B cell (primary cell): ENCODE results near the gene STAT1. TPM values are rescaled to one million over a fixed set of nuclear protein-coding genes. Genes with fewer than 3 reads are reported as not detected.
"Not testable (repeated sequence)": the region's sequence is repeated elsewhere in the genome, so short reads cannot be mapped to it uniquely, and the experiment has no call there.

ENCODE experiments used
- ATAC-seq: fragments of 200-7000 bp; cut with Tn5 transposase; one replicate; pipeline ENCODE4 v1.10.0; 2021; ENCODE audit warnings: low read depth, mild to moderate bottlenecking, moderate number of reproducible peaks, moderate library complexity
- CTCF ChIA-PET: fragments of 350-600 bp; sonication (Branson Sonifier 250); formaldehyde crosslinking; loops from one replicate; lab custom pipeline; 2021; ENCODE audit warnings: antibody characterized with exemption, inconsistent platforms; lab: Charles Lee
- POLR2A ChIA-PET: fragments of 350-600 bp; sonication (Branson Sonifier 250); formaldehyde crosslinking; loops from one replicate; lab custom pipeline; 2021; ENCODE audit warnings: antibody characterized with exemption; lab: Charles Lee
- DNase-seq: peaks from one replicate; pipeline ENCODE4 v3.0.0; 2013
- H2AFZ ChIP-seq: 2 replicates; pipeline ENCODE4 v1.6.1; 2012; ENCODE audit warnings: mild to moderate bottlenecking, low read depth, low read length; ENCODE audit not compliant: insufficient read depth, poor library complexity, severe bottlenecking
- H3K27ac ChIP-seq, 2 donors: 1 replicate in 1 of 2; 2 replicates in 1 of 2; pipeline ENCODE4 v1.5.1; 2012 to 2013; ENCODE audit warnings: low read length in 2 of 2, mild to moderate bottlenecking in 2 of 2, moderate library complexity in 1 of 2
- H3K27me3 ChIP-seq, 4 experiments: fragments of 200-600 bp in 1 of 4; sonication (generic) in 1 of 4; replicated peaks in 1 of 4; 1 replicate in 2 of 4; 2 replicates in 2 of 4; pipeline versions ENCODE4 v1.6.1 to v1.7.0; 2013 to 2016; ENCODE audit warnings: low read length in 3 of 4, mild to moderate bottlenecking in 2 of 4, mixed read lengths in 1 of 4, moderate library complexity in 1 of 4; ENCODE audit not compliant: insufficient read depth in 4 of 4, control insufficient read depth in 3 of 4; ENCODE audit errors: control extremely low read depth in 1 of 4
- H3K36me3 ChIP-seq, 2 experiments: replicated peaks in 1 of 2; 1 replicate in 1 of 2; 2 replicates in 1 of 2; pipeline versions ENCODE4 v1.6.1 to v1.7.1; 2013; ENCODE audit warnings: low read length in 1 of 2; ENCODE audit not compliant: insufficient read depth in 2 of 2, control insufficient read depth in 1 of 2; ENCODE audit errors: control extremely low read depth in 1 of 2, extremely low read depth in 1 of 2
- H3K4me1 ChIP-seq, 2 donors: fragments of 200-600 bp in 1 of 2; sonication (generic) in 1 of 2; 1 replicate in 1 of 2; 2 replicates in 1 of 2; pipeline versions ENCODE4 v1.5.1 to v1.6.1; 2013 to 2017; ENCODE audit warnings: low read length in 2 of 2; ENCODE audit not compliant: control insufficient read depth in 2 of 2, insufficient read depth in 2 of 2
- H3K4me2 ChIP-seq: replicated peaks from 2 replicates; pipeline ENCODE3; 2012; ENCODE audit warnings: mild to moderate bottlenecking, low read depth, low read length; ENCODE audit not compliant: poor library complexity, severe bottlenecking
- H3K4me3 ChIP-seq, 5 experiments: fragments of 200-600 bp in 1 of 5; sonication (generic) in 1 of 5; 1 replicate in 3 of 5; 2 replicates in 2 of 5; pipeline versions ENCODE4 v1.5.1 to v1.7.0; 2011 to 2016; ENCODE audit warnings: low read length in 4 of 5, mild to moderate bottlenecking in 4 of 5, low read depth in 2 of 5, control low read depth in 1 of 5, moderate library complexity in 1 of 5; ENCODE audit not compliant: insufficient read depth in 1 of 5; ENCODE audit errors: control extremely low read depth in 1 of 5, extremely low read depth in 1 of 5
- H3K79me2 ChIP-seq: fragments of 200-600 bp; sonication (generic); one replicate; pipeline ENCODE4 v1.6.0; 2016; ENCODE audit warnings: low read length; ENCODE audit not compliant: control insufficient read depth, insufficient read depth
- H3K9ac ChIP-seq: fragments of 200-600 bp; sonication (generic); 2 replicates; pipeline ENCODE4 v1.6.1; 2017; ENCODE audit warnings: mild to moderate bottlenecking, low read length, moderate library complexity
- H3K9me3 ChIP-seq, 3 donors: one replicate each; pipeline versions ENCODE4 v1.6.1 to v1.7.1; 2013; ENCODE audit warnings: low read length in 2 of 3; ENCODE audit not compliant: control insufficient read depth in 2 of 3, insufficient read depth in 1 of 3; ENCODE audit errors: control extremely low read depth in 1 of 3
- H4K20me1 ChIP-seq: 2 replicates; pipeline ENCODE4 v1.6.0; 2012; ENCODE audit warnings: mild to moderate bottlenecking, low read length; ENCODE audit not compliant: insufficient read depth, control insufficient read depth, poor library complexity, severe bottlenecking
- H3K27ac Mint-ChIP-seq: one replicate; pipeline ENCODE4 v1.8.0; 2021; ENCODE audit warnings: mixed read lengths
- H3K27me3 Mint-ChIP-seq: one replicate; pipeline ENCODE4 v1.8.0; 2021; ENCODE audit warnings: mixed read lengths
- H3K4me1 Mint-ChIP-seq: one replicate; pipeline ENCODE4 v1.8.0; 2021; ENCODE audit warnings: mixed read lengths
- H3K4me3 Mint-ChIP-seq: one replicate; pipeline ENCODE4 v1.8.0; 2021; ENCODE audit warnings: mixed read lengths
- H3K9me3 Mint-ChIP-seq: one replicate; pipeline ENCODE4 v1.8.0; 2022; ENCODE audit warnings: mixed read lengths; ENCODE audit not compliant: insufficient read depth
- CTCF ChIP-seq: fragments of 200-600 bp; IDR thresholded peaks from one replicate; pipeline ENCODE4 v1.8.0; 2022; ENCODE audit warnings: antibody characterized with exemption, mild to moderate bottlenecking
- EZH2 ChIP-seq: IDR thresholded peaks from 2 replicates; pipeline ENCODE4 v1.6.1; 2012; ENCODE audit warnings: borderline replicate concordance, low read depth, mild to moderate bottlenecking, moderate library complexity, low read length; ENCODE audit not compliant: insufficient read depth, poor library complexity, severe bottlenecking
- WGBS: methylation state at CpG from one replicate; pipeline ENCODE4 v1.1.5; 2013; ENCODE audit warnings: missing lambda C conversion rate; ENCODE audit not compliant: insufficient coverage; 5-methylcytosine and 5-hydroxymethylcytosine counted together
- intact Hi-C: fragments of 100-400 bp; cut with micrococcal nuclease; formaldehyde crosslinking; loops from one replicate; pipeline ENCODE4 v1.10.0; 2022
- polyA plus RNA-seq: library from polyadenylated mRNA; depleted of rRNA; stranded (reverse); fragments of >200 nt; gene quantifications from 2 replicates; pipeline ENCODE4 v1.2.3, GENCODE V29; 2012
- total RNA-seq, 2 donors: library from RNA; stranded (reverse); fragments of 120-200 nt in 1 of 2; gene quantifications; 1 replicate in 1 of 2; 2 replicates in 1 of 2; pipeline versions ENCODE4 v1.2.3 to v1.2.4, GENCODE V29; 2013 to 2022

The STAT1 gene
- total and polyA plus RNA-seq, 2 donors (not counting 1 experiment from before 2014, with no cell fraction given) = 20.5 to 50.9 TPM

- Mint-ChIP-seq H3K4me3 (no peak overlapping the region), H3K27ac (no peak overlapping the region), H3K27me3 (no peaks in the 10 kb centered on the region), H3K9me3 (no peaks in the 10 kb centered on the region), H3K4me1 (no peaks in the 10 kb centered on the region)
- H3K36me3 ChIP-seq = peaks cover 20 to 94% of the 10 kb centered on the region in 2 experiments
- peaks cover 0 to 5% (median 0%) of the 10 kb centered on the region in 3 donors for H3K9me3 ChIP-seq
- CTCF ChIA-PET = interaction anchor here (0.6 to 1.7 kb wide), 9 partner anchors 9 to 163 kb away, joined by 3 to 7 read pairs (median 3); no protein-coding TSS in a partner anchor
- 95% methylated on average over 4 of the region's 5 CpGs for WGBS
- peak; percentile 43 for DNase-seq
- intact Hi-C loops = loop anchor here (1.0 kb wide), 1 partner anchor 34 kb away; no protein-coding TSS in a partner anchor
- no peak overlapping the region for H3K9ac ChIP-seq
- H3K27ac ChIP-seq = no peak overlapping the region
- no peak overlapping the region for H3K4me3 ChIP-seq
- H2AFZ ChIP-seq = no peak overlapping the region
- no peak overlapping the region for H3K4me2 ChIP-seq
- peak; percentile 68 for ATAC-seq
- POLR2A ChIA-PET = no interaction called here
- peaks cover 6% of the 10 kb centered on the region for H3K79me2 ChIP-seq
- H3K27me3 ChIP-seq = no peaks in the 10 kb centered on the region
- no peaks in the 10 kb centered on the region for H4K20me1 ChIP-seq
- H3K4me1 ChIP-seq = no peaks in the 10 kb centered on the region
- TF ChIP-seq EZH2 (no peak), CTCF (peak; percentile 56)
These were observed 17.5 kb downstream of the STAT1 start for GRCh38 chr2:190996338-190996946.

- H3K4me1 Mint-ChIP-seq, CTCF ChIA-PET: not testable (repeated sequence)
- WGBS = 100% methylated on average over 1 of the region's 3 CpGs
These were observed 18.7 kb downstream of the STAT1 start for GRCh38 chr2:190995315-190995714.

More at GRCh38 chr2:190995315-190995714, 18.7 kb downstream of the STAT1 start:
- H3K9ac ChIP-seq, H3K27ac Mint-ChIP-seq, ATAC-seq, H4K20me1 ChIP-seq, intact Hi-C loops, H3K27ac ChIP-seq, H3K4me1 ChIP-seq, H3K4me3 ChIP-seq, H3K9me3 ChIP-seq, H3K79me2 ChIP-seq, H3K4me2 ChIP-seq, H3K4me3 Mint-ChIP-seq, H2AFZ ChIP-seq, H3K27me3 ChIP-seq, POLR2A ChIA-PET, H3K27me3 Mint-ChIP-seq, DNase-seq, H3K9me3 Mint-ChIP-seq: not testable (repeated sequence)
- peaks cover 15 to 94% of the 10 kb centered on the region in 2 experiments for H3K36me3 ChIP-seq
